ENCODE data around the gene PCDHGC4.
A peak's percentile ranks its signal among the peaks of the same experiment; 100 is the strongest.

DNA sequence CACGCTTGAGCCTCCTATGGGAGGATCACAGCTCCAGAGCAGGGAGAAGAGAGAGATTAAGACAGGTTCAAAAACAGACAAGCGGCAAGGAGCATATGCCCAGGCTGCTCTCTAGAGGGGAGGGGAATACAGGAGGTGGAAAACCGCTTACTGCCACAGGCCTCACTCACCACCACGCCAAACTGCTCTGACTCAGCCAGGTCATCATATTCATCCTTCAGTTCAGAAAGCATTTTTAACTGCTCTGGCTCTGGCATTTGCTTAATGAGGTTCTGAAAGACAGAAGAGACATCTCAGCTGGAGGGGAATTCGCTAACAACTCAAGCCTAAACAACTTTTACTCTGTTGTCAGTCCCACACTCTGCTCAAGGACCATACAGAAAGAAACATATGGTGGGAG is 44.2 kb downstream of the PCDHGC4 start:
- TF ChIP-seq, protein P1, sequence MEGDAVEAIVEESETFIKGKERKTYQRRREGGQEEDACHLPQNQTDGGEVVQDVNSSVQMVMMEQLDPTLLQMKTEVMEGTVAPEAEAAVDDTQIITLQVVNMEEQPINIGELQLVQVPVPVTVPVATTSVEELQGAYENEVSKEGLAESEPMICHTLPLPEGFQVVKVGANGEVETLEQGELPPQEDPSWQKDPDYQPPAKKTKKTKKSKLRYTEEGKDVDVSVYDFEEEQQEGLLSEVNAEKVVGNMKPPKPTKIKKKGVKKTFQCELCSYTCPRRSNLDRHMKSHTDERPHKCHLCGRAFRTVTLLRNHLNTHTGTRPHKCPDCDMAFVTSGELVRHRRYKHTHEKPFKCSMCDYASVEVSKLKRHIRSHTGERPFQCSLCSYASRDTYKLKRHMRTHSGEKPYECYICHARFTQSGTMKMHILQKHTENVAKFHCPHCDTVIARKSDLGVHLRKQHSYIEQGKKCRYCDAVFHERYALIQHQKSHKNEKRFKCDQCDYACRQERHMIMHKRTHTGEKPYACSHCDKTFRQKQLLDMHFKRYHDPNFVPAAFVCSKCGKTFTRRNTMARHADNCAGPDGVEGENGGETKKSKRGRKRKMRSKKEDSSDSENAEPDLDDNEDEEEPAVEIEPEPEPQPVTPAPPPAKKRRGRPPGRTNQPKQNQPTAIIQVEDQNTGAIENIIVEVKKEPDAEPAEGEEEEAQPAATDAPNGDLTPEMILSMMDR (IDR thresholded peaks at IDR 0.05): peak in 1 of 6 experiments; percentile 6
- TF ChIP-seq POLR2A (IDR thresholded peaks at IDR 0.05): no peak

All from adrenal gland (tissue), 5 donors.